Activated T-helper 1 cell treated with anti-CD3 and anti-CD28 coated beads, Interleukin-12 subunit alpha, Interleukin-12 subunit beta, Interleukin-2, Interleukin-4 antibody, amounts not matched to agents 30 ng/mL and 10 ng/mL and 1 ng/mL, durations not matched to agents 14 hours and 24 hours and 36 hours (primary cell): ENCODE measurements around the gene TBC1D22A. TPM values are rescaled to one million over a fixed set of nuclear protein-coding genes. Genes with fewer than 3 reads are reported as not detected.

Experiments
- DNase-seq: peaks from one replicate; pipeline ENCODE4 v3.0.0; 2021; ENCODE audit warnings: low spot score
- H3K27ac Mint-ChIP-seq: one replicate; pipeline ENCODE4 v1.8.0; 2021; ENCODE audit warnings: mild to moderate bottlenecking, mixed read lengths
- H3K27me3 Mint-ChIP-seq: one replicate; pipeline ENCODE4 v1.8.0; 2022; ENCODE audit warnings: mild to moderate bottlenecking, moderate library complexity, mixed read lengths; ENCODE audit not compliant: insufficient read depth
- H3K36me3 Mint-ChIP-seq: one replicate; pipeline ENCODE4 v1.8.0; 2021; ENCODE audit warnings: low read depth, mixed read lengths
- H3K4me1 Mint-ChIP-seq: one replicate; pipeline ENCODE4 v1.8.0; 2021; ENCODE audit warnings: low read depth, mixed read lengths
- H3K4me3 Mint-ChIP-seq: one replicate; pipeline ENCODE4 v1.8.0; 2021; ENCODE audit warnings: mild to moderate bottlenecking, moderate library complexity, mixed read lengths
- H3K9me3 Mint-ChIP-seq: one replicate; pipeline ENCODE4 v1.8.0; 2021; ENCODE audit warnings: mixed read lengths
- intact Hi-C: fragments of 100-400 bp; cut with micrococcal nuclease; formaldehyde crosslinking; loops from one replicate; pipeline ENCODE4 v1.15.1; 2024
- total RNA-seq: library from RNA; stranded (reverse); gene quantifications from 2 replicates; pipeline ENCODE4 v1.2.3, GENCODE V29; 2022

The TBC1D22A gene
- total RNA-seq, 1 donor from 2014 or later: 42.4 TPM

GRCh38 chr22:47159592-47159991, 397.1 kb downstream of the TBC1D22A start:
- no peaks in the 10 kb centered on the region for H3K27me3 Mint-ChIP-seq
- no peaks in the 10 kb centered on the region for H3K36me3 Mint-ChIP-seq
- no peak overlapping the region for H3K27ac Mint-ChIP-seq
- no peak overlapping the region for H3K4me3 Mint-ChIP-seq
- no peak for DNase-seq
- no peaks in the 10 kb centered on the region for H3K9me3 Mint-ChIP-seq
- no peaks in the 10 kb centered on the region for H3K4me1 Mint-ChIP-seq
- intact Hi-C loops: no loop called here

GRCh38 chr22:47160141-47160541, 397.7 kb downstream of the TBC1D22A start:
- H3K27ac Mint-ChIP-seq: no peak overlapping the region
- no peaks in the 10 kb centered on the region for H3K27me3 Mint-ChIP-seq
- intact Hi-C loops: no loop called here
- no peaks in the 10 kb centered on the region for H3K36me3 Mint-ChIP-seq
- DNase-seq: no peak
- no peaks in the 10 kb centered on the region for H3K4me1 Mint-ChIP-seq
- no peaks in the 10 kb centered on the region for H3K9me3 Mint-ChIP-seq
- H3K4me3 Mint-ChIP-seq: no peak overlapping the region

GRCh38 chr22:47160781-47161520, 398.5 kb downstream of the TBC1D22A start:
- H3K27me3 Mint-ChIP-seq: no peaks in the 10 kb centered on the region
- H3K27ac Mint-ChIP-seq: no peak overlapping the region
- H3K36me3 Mint-ChIP-seq: no peaks in the 10 kb centered on the region
- H3K9me3 Mint-ChIP-seq: no peaks in the 10 kb centered on the region
- H3K4me1 Mint-ChIP-seq: no peaks in the 10 kb centered on the region
- no peak for DNase-seq
- intact Hi-C loops: no loop called here
- H3K4me3 Mint-ChIP-seq: no peak overlapping the region

DNA sequence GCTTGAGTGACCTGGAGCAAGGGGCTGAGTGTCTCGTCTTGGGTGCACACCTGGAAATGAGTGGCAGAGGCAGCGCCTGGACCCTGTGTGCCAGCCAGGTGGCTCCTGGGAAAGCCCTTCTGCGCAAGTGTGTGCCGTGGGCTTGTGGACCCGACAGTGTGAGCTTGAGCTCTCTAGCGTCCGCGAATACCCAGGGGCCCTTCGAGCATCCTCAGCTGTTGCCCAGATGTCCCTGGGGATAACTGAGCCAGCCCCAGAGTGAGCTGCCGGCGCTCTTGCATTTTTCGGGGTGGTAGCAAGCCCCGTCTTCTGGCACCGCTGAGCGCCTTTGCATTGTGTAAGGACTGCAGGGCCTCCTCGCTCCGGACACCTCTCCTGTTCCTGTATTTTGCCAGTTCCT, 399.2 kb downstream of the TBC1D22A start:
- Mint-ChIP-seq H3K9me3 (no peaks in the 10 kb centered on the region), H3K4me1 (no peaks in the 10 kb centered on the region), H3K27ac (no peak overlapping the region), H3K4me3 (no peak overlapping the region), H3K36me3 (no peaks in the 10 kb centered on the region), H3K27me3 (no peaks in the 10 kb centered on the region)
- intact Hi-C loops: no loop called here
- no peak for DNase-seq

- no peaks in the 10 kb centered on the region for H3K27me3 Mint-ChIP-seq
- H3K4me3 Mint-ChIP-seq: no peak overlapping the region
- no peaks in the 10 kb centered on the region for H3K9me3 Mint-ChIP-seq
- no peaks in the 10 kb centered on the region for H3K36me3 Mint-ChIP-seq
- no peak overlapping the region for H3K27ac Mint-ChIP-seq
- no peaks in the 10 kb centered on the region for H3K4me1 Mint-ChIP-seq
- no peak for DNase-seq
- intact Hi-C loops: no loop called here
These were observed 400.4 kb downstream of the TBC1D22A start for GRCh38 chr22:47162865-47163264.

GRCh38 chr22:47163481-47163855, 401.0 kb downstream of the TBC1D22A start:
- Mint-ChIP-seq H3K4me3 (no peak overlapping the region), H3K4me1 (no peaks in the 10 kb centered on the region), H3K9me3 (no peaks in the 10 kb centered on the region), H3K27me3 (no peaks in the 10 kb centered on the region), H3K36me3 (no peaks in the 10 kb centered on the region), H3K27ac (no peak overlapping the region)
- no peak for DNase-seq
- intact Hi-C loops: no loop called here

- intact Hi-C loops: no loop called here
- Mint-ChIP-seq H3K4me1 (no peaks in the 10 kb centered on the region), H3K9me3 (no peaks in the 10 kb centered on the region), H3K4me3 (no peak overlapping the region), H3K27me3 (no peaks in the 10 kb centered on the region), H3K36me3 (no peaks in the 10 kb centered on the region), H3K27ac (no peak overlapping the region)
- no peak for DNase-seq
These were observed 401.5 kb downstream of the TBC1D22A start for GRCh38 chr22:47163856-47164513.

- no peaks in the 10 kb centered on the region for H3K36me3 Mint-ChIP-seq
- no peak overlapping the region for H3K27ac Mint-ChIP-seq
- intact Hi-C loops: no loop called here
- H3K27me3 Mint-ChIP-seq: no peaks in the 10 kb centered on the region
- no peak overlapping the region for H3K4me3 Mint-ChIP-seq
- no peak for DNase-seq
- no peaks in the 10 kb centered on the region for H3K9me3 Mint-ChIP-seq
- no peaks in the 10 kb centered on the region for H3K4me1 Mint-ChIP-seq
These were observed 402.3 kb downstream of the TBC1D22A start for GRCh38 chr22:47164514-47165337.

GRCh38 chr22:47165338-47166032, 403.0 kb downstream of the TBC1D22A start:
- H3K4me1 Mint-ChIP-seq: no peaks in the 10 kb centered on the region
- no peaks in the 10 kb centered on the region for H3K27me3 Mint-ChIP-seq
- H3K4me3 Mint-ChIP-seq: no peak overlapping the region
- H3K27ac Mint-ChIP-seq: no peak overlapping the region
- no peak for DNase-seq
- no peaks in the 10 kb centered on the region for H3K36me3 Mint-ChIP-seq
- intact Hi-C loops: no loop called here
- no peaks in the 10 kb centered on the region for H3K9me3 Mint-ChIP-seq

GRCh38 chr22:47166033-47166404, 403.6 kb downstream of the TBC1D22A start:
- intact Hi-C loops: no loop called here
- DNase-seq: no peak
- Mint-ChIP-seq H3K4me1 (no peaks in the 10 kb centered on the region), H3K4me3 (no peak overlapping the region), H3K9me3 (no peaks in the 10 kb centered on the region), H3K36me3 (no peaks in the 10 kb centered on the region), H3K27me3 (no peaks in the 10 kb centered on the region), H3K27ac (no peak overlapping the region)

DNA sequence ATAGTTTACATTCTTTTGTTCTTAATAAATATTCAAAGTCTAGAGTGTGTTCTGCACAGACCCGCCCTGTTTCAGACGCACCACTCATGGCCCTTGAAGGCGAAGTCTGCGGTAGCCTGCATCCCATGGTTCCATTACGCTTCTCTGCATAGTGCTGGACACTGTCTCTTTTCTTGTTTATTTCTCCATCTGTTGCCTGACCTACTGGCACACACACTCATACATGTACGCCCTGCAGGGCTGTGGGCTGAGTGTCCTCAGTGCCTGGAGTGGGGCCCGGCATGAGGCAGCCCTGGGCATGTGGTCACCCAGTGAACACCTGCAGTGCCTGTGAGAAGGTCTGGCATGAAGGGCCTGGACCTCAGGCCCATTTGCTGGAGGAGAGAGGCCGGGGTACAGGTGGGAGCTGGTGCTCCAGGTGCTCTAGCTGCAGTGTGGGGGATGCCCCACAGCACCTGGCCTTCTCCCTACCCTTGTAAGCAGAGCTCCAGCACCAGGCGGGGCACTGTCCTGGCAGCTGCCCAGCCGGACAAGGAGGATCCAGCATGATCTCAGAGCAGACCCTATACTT, 404.1 kb downstream of the TBC1D22A start:
- no peaks in the 10 kb centered on the region for H3K4me1 Mint-ChIP-seq
- H3K27me3 Mint-ChIP-seq: no peaks in the 10 kb centered on the region
- H3K36me3 Mint-ChIP-seq: no peaks in the 10 kb centered on the region
- H3K27ac Mint-ChIP-seq: no peak overlapping the region
- DNase-seq: no peak
- no peaks in the 10 kb centered on the region for H3K9me3 Mint-ChIP-seq
- intact Hi-C loops: no loop called here
- H3K4me3 Mint-ChIP-seq: no peak overlapping the region

- intact Hi-C loops: no loop called here
- Mint-ChIP-seq H3K4me3 (no peak overlapping the region), H3K27ac (no peak overlapping the region), H3K27me3 (no peaks in the 10 kb centered on the region), H3K36me3 (no peaks in the 10 kb centered on the region), H3K4me1 (no peaks in the 10 kb centered on the region), H3K9me3 (no peaks in the 10 kb centered on the region)
- DNase-seq: no peak
These were observed 404.6 kb downstream of the TBC1D22A start for GRCh38 chr22:47167056-47167455.
